Lower leg skin (tissue), 3 donors: ENCODE measurements around the gene WDR75.

Experiments
- POLR2A ChIP-seq, 2 donors: fragments of 450-650 bp; IDR thresholded peaks; one replicate each; pipeline ENCODE4 v1.6.1; 2016 to 2017; ENCODE audit warnings: antibody characterized with exemption in 2 of 2, mild to moderate bottlenecking in 1 of 2, moderate library complexity in 1 of 2
- TF ChIP-seq, protein P1 (sequence below), 3 donors: fragments of 450-650 bp; IDR thresholded peaks; one replicate each; pipeline ENCODE4 v1.5.1; 2016; ENCODE audit warnings: antibody characterized with exemption in 3 of 3, mild to moderate bottlenecking in 3 of 3, moderate library complexity in 2 of 3

DNA sequence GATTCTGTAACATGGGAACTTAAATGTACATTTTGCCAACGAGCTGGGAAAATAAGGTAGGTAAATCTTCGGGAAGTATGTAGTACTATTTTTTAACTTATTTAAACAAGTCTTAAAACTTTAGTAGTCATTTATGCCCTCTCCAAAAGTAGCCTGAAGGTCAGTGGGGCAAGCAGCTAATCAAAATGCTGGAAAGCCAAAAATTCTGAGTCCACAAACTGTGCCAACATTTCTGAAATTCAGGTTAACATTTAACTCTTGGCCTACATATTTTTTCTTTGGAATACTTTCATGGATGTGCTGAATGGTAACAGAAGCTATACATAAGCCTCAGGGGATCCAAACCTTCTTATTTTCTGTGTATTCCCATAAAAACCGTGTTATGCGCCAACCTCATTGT, 26.3 kb downstream of the WDR75 start:
- TF ChIP-seq, protein P1, sequence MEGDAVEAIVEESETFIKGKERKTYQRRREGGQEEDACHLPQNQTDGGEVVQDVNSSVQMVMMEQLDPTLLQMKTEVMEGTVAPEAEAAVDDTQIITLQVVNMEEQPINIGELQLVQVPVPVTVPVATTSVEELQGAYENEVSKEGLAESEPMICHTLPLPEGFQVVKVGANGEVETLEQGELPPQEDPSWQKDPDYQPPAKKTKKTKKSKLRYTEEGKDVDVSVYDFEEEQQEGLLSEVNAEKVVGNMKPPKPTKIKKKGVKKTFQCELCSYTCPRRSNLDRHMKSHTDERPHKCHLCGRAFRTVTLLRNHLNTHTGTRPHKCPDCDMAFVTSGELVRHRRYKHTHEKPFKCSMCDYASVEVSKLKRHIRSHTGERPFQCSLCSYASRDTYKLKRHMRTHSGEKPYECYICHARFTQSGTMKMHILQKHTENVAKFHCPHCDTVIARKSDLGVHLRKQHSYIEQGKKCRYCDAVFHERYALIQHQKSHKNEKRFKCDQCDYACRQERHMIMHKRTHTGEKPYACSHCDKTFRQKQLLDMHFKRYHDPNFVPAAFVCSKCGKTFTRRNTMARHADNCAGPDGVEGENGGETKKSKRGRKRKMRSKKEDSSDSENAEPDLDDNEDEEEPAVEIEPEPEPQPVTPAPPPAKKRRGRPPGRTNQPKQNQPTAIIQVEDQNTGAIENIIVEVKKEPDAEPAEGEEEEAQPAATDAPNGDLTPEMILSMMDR (IDR thresholded peaks at IDR 0.05) = no peak
- TF ChIP-seq POLR2A (IDR thresholded peaks at IDR 0.05) = no peak
